Measurements from ENCODE around the gene SNED1.
"Not testable (repeated sequence)": the region's sequence is repeated elsewhere in the genome, so short reads cannot be mapped to it uniquely, and the experiment has no call there.

The SNED1 gene

DNA sequence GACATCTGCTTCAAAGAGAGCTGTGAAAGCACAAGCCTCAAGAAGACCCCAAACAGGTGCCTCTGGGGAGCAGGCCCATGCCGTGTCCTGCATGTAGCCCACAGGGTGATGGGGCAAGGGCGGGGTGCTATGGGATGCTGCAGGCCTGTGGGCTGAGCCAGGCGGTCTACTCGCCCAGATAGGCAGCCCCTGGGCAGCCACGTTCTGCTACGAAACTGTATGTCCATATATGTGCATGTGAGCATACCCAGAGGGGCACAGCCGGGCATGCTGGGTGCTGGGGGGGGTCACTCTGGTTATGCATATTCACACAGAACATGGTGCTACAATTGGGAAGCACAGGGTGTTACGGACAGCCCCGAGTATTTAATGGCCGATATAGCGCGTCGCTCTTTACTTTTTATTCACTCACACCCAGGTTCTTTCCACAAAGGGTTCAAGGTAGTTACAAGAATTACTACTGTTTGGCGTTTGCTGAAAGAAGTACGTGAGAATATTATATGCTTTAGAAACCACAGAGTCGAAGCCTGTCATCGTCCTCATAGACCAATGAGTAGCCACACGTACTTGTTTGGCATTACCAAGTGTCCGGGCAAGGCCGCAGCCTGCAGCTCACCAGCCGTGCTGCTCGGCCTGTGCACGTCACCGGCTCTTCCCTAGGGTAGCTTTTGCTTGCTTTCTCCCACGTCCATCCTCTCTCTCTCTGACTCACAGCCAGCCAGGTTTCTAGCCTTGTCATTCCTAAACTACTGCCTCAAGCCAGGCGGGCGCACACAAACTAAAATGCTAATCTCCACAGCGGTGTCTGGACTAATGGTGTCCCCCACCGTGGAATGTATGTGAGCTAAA, 89.2 kb downstream of the SNED1 start:
- no peak for DNase-seq (ENCODE audit: low read depth)

DNA sequence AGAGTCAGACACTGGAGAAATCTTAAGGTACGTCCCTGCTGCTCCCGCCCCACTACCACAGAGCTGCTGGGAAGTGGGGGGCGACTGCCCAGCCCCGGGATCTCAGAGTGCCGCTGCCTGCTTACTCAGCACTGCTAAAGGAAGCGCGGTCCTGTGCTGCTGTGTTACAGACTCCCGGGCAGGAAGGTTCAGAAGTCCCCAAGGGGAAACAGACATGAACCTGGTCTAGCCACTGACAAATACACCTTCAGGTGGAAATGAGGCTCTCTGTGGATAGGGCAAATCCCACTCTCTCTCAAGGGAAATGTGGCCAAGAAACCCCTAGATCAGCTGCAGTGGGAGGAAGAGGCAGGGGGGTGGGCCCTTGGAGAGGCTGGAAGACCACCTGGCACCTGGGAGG, 90.0 kb downstream of the SNED1 start:
- no peak for DNase-seq (ENCODE audit: low read depth)

DNA sequence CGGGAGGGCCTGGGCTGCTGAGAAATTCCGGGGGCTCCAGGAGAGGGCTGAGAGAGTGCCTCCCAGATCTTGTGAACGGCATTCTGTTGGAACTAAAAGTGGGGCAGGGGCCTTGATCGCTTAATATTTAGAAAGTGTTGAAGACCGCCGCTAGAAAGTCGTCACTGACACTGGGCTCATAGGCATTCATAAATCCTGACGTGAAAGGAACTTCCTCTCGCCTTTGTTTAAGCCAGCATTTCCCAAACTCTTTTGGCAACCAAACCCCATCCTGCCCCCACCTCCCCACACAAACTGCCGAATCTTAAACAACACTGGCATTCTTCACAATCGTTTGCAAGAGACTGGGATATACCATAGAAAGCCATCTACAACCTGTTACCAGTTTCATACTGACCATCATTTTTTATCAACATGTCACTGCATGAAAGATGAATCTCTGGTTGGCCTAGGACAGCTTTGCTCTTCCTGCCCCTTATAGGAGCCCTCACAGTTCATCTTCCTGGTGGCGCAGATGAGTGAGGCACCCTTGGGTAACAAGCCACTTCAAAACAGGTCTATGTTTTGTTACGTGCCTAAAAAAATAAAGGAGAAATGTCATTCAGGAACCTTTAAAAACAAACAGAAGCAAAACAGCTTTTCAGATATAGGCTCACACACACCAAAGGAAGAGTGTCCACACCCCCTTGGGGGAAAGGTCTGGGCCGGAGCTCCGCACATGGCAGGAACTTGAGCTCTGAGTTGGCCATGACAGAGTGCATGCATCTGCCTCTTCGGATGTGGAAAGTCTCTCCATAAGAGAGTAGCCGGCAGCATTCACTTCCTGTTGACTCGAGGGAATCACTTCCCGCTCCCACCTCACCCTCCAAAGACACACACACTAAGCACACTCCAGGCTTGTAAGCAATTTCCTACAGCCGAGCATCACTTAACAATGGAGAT, 90.6 kb downstream of the SNED1 start:
- no peak for DNase-seq (ENCODE audit: low read depth)

DNA sequence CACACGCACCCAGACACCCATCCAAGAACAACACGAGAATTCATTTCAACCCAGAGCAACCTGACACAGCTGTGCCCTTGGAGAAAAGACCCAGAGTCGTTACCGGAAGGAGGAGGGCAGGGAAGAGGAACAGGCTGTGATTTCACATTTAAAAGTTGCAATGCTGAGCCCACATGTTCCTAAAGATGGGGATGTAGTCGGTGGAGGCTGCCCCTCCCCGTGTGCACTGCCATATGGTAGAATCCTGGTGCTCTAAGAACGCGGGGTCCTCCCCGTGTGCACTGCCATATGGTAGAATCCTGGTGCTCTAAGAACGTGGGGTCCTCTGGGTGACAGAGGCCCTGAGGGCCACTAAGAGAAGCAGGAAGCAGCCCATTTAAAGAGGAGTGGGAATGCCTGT, 92.8 kb downstream of the SNED1 start:
- DNase-seq (ENCODE audit: low read depth): no peak

DNA sequence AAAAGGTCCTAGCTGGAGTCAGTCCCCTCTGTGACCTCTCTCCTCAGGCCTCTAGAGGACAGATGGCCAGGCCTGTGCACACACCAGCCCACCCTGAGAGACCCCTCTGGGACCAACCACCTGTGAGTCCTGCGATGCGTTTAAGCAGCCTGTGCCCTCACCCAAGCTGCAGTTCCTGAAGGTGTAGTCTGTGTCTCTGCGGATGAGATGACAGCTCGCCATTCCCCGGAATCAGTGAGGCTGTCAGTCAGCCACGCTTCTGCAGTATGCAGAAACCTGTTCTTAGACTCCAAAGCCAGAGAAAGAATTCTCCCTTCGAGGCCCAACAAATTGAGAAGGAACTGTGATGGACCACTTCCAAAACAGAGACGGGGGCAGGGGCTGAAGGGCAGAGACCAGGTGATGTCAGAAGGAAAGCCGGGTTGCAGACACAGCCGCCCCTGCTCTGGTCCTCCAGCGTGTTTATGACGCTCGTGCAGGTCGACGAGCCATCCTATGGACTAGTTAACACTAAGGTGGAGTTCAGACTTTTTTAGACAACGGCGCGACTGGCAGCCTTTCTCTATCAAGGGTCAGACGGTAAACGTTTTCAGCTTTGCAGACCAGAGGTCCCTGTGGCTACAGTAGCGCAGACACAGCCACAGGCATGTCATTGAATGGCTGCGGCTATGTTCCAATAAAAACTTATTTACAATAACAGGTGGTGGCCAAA, 93.5 kb downstream of the SNED1 start:
- no peak for DNase-seq (ENCODE audit: low read depth)

DNA sequence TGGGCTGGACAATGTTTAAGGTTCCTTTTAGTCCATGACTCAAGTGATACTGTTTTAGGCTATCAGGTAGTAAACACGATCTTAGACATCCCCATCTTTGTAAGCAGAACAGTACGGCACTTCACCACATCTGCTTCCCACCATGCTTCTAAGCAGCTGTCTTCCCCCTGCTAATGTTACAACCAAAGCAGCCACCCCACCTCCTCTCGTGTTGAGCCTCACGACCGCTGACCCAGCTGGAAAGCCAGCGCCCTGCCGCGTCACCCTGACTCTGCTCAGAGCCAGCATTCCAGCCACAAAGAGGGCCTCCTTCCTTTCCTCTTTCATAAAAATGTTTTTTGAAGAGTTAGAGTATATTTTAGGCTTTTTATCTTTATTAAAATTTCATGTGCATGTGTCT, 94.3 kb downstream of the SNED1 start:
- DNase-seq (ENCODE audit: low read depth): no peak

DNA sequence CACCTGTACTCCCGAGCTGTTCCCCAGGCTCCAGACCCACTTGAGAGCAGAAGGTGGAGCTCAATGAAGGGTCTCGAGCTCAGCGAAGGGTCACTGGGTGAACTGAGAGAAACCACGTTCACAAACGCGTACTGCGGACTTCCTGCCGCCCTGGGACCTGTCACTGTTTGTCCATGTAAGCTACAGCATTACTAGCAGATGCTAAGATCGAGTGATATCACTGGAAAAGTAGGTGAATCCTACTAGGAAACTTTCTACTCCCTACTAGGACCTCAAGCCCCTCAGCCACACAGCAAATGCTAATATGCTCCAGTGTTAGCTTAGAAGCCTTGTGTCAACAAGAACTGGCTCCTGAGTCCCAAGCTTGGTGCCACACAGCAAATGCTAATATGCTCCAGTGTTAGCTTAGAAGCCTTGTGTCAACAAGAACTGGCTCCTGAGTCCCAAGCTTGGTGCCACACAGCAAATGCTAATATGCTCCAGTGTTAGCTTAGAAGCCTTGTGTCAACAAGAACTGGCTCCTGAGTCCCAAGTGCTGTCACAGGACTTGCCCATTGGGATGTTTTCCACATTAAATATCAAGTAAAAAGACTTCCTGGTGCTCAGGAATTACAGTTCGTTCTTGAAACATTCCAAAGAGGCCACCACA, 94.8 kb downstream of the SNED1 start:
- DNase-seq (ENCODE audit: low read depth): not testable (repeated sequence)

DNA sequence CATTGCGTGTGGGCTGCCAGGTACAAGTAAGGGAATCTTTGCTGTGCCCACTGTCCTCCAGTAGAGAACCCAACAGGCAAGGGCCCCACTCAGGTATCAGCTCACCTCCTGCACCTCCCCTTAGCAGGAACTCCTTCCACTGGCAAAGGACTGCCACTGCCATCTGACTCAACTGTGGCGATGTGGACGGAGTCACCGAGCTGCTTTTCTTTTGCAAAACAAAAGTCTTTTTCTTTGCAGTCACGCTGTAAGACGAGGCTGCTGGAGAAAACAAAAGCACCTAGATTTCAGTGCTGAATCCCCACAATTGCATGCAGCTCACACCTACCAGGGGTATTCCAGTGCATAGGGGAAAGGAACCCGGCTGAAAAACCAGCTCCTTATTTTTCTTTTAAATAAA, 95.8 kb downstream of the SNED1 start:
- DNase-seq (ENCODE audit: low read depth): no peak

DNA sequence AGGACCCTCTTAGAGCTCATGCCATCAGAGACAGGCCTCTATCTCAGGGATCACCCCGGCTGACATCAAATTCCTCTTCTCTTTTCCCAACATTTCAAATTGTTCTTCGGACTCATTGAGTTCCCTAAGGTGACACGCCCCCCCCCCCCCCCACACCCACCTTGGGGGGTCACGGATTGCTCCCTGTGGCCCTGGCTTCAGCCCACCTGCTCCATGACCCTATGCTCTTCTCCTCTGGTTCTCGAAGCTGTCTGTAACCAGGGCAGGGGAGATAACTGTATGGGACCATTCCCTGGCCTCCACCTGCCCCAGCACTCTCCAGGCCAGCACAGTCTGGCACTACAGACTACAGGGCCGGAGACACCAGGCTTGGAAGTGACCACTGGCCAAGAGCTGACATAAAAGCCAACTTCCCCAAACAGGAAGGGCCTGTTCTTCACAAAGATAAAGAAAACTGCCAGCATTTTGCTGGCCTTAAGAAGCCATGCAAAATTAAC, 96.6 kb downstream of the SNED1 start:
- DNase-seq (ENCODE audit: low read depth): no peak

DNA sequence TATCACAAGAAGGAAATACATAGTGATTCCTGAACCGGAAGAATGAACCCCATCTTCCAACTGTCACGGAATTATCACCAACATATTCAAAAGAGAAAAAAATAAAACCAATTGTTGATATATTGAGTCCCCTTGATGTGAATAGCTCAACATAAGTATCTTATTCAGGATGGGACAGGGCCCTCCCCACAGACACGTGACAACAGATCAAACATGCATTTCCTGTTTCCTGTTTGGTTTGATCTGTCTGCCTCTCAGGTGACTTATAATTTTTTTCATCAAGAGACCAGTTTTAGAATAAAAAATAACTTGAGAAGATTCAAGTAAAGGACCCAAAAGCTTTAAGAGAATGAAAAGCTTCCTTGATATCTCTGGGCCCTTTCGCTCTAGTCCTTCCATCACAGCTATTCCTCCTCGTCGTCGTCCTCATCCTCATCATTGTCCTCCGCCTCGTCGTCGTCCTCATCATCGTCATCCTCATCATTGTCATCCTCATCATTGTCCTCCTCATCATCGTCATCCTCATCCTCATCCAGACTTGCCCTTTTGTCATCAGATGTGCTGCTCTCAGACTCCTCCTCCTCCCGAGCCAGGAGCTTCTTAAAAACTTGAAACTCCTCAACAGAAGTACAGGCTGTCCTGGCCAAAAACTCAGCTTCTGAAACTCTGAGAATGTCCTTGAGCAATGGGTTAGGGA, 97.3 kb downstream of the SNED1 start:
- DNase-seq (ENCODE audit: low read depth): no peak

DNA sequence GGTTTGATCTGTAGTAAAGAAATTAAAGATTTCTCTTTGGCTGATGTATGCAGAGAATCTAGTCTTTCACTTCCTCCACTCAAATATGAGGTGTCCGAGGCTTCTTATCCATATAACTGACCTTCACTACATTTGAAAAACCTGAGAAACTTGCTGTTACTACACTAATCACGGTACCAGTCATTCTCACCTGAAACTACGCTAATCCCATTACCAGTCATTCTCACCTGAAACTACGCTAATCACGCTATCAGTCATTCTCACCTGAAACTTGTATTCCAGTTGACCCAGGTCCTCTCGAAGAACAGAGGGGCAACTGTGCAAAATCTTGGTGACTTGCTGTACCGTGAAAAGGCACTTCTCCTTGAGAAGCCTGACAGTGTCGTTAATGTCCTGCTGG, 98.6 kb downstream of the SNED1 start:
- DNase-seq (ENCODE audit: low read depth): no peak

DNA sequence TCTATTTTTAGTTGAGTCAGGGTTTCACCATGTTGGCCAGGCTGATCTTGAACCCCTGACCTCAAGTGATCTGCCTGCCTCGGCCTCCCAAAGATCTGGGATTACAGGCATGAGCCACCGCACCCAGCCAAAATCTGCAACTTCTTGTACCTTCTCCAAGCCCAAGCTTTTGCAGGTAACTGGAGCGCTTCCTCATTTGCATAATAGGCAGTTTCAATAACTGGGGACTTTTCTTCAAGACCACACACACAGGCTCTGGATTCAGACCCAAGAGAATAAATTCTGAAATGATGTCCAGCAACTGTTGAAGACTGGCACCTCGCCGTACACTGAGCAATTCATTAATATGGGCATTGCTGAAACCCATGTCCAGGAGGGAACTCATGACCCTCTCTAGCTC, 100.8 kb downstream of the SNED1 start:
- DNase-seq (ENCODE audit: low read depth): no peak

DNA sequence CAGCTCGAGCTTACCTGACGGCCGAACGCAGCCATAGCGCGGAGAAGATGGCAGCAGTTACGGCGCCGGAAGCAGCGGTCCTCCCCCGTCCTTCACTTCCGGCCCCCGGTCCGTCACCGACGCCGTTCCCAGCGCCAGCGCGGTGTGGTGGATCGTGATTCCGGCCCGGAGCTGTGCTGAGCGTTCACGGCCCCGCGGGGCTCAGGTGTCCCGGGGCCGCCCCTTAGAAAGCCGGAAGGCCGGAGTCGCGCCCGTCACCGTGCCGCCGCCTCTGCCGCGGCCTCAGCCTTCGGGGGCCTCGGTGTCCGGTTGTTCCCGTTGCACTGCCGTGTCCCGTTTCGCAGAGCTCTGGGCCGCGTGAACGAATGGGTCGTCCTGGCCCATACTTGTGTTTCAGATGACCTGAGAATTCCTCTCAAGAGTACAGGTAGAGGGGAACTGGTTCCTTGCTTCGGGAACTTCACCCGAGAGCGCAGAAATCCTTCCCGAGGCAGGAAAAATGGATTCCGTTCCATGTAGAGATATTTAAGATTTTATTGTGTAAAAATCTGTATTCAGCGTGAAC, 103.9 kb downstream of the SNED1 start, which contains the start of gene MTERF4:
Gene MTERF4, minus strand, starts transcription at position 49 of the 565 bp plus-strand sequence. Its CDS starts 14 bp downstream, at position 35.
- DNase-seq (ENCODE audit: low read depth): peak; percentile 9

DNA sequence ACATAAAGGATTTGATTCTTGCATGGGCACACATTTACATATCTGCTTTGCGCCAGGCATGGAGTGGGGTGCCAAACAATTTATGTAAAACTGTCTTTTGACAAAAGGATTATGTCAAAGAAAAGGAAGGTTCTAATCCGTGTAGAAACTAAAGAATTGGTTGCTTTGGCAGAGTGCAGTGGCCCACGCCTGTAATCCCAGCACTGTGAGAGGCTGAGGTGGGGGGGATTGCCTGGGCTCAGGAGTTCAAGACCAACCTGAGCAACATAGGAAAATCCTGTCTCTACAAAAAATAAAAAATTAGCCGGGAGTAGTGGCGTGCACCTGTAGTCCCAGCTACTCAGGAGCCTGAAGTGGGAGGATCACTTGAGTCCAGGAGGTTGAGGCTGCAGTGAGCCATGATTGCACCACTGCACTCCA, 104.8 kb downstream of the SNED1 start:
- no peak for DNase-seq (ENCODE audit: low read depth)

DNA sequence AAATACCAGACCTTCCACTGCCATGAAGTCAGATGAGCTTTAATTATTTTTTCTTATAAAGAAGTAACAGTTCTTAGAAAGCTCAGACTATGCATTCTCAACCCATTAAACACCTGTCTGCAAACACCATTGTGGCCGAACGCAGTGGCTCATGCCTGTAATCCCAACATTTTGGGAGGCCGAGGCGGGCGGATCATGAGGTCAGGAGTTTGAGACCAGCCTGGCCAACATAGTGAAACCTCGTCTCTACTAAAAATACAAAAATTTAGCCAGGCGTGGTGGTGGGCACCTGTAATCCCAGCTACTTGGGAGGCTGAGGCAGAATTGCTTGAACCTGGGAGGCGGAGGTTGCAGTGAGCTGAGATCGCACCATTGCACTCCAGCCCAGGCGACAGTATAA, 106.2 kb downstream of the SNED1 start:
- not testable (repeated sequence) for DNase-seq (ENCODE audit: low read depth)

DNA sequence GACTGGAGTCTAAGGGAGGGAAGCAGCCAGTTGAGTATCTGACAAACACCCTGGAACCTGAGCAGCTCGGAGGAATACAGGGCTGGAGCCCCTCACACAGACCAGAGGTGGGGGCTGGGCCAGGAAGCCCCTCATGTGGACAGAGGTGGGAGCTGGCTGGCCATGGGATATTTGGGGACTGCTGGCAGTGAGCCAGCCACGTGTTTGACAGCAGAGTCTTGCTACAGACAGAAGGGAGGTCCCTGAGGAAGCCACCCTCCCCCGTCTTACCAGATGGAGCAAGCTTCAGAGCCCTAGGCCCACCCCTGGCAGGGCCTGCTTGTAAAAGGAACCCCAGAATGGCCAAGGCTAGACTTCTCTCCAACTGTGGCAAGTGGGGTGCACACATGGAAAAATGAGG, 107.2 kb downstream of the SNED1 start:
- no peak for DNase-seq (ENCODE audit: low read depth)

DNA sequence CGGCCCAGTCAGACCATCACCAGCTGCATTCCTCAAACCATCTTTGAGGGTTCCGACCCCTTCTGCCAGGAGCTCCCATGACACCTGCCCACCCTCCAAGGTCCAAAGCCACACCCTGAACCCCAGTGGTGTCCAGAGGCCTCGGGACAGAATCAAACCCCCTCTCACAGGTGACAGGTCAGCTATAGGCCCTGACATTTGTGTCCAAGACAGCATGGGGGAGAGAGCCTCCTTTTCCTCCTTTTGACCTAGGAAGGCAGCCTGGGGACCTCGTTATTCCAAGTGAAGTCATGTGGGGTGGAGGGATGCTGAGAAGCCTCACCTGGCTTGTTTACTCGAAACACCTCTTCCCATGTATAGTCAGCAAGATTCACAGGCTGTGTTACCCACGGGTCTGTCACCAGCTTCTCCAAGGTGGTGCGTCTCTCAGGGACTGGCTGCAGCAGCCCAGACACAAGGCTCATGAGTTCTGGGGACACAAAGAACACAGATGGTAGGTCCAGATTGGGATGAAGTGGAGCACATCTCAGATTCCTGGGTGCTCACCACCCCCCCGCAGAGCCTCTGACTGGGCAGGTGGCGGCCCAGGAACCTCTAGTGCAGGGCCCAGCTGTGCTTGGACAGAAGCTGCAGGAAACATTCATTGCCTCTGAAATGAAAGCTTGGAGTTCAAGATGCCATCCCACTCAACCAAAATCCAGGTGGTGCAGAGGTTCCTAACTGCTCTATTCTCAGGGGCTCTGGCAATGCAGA, 108.8 kb downstream of the SNED1 start:
- no peak for DNase-seq (ENCODE audit: low read depth)

DNA sequence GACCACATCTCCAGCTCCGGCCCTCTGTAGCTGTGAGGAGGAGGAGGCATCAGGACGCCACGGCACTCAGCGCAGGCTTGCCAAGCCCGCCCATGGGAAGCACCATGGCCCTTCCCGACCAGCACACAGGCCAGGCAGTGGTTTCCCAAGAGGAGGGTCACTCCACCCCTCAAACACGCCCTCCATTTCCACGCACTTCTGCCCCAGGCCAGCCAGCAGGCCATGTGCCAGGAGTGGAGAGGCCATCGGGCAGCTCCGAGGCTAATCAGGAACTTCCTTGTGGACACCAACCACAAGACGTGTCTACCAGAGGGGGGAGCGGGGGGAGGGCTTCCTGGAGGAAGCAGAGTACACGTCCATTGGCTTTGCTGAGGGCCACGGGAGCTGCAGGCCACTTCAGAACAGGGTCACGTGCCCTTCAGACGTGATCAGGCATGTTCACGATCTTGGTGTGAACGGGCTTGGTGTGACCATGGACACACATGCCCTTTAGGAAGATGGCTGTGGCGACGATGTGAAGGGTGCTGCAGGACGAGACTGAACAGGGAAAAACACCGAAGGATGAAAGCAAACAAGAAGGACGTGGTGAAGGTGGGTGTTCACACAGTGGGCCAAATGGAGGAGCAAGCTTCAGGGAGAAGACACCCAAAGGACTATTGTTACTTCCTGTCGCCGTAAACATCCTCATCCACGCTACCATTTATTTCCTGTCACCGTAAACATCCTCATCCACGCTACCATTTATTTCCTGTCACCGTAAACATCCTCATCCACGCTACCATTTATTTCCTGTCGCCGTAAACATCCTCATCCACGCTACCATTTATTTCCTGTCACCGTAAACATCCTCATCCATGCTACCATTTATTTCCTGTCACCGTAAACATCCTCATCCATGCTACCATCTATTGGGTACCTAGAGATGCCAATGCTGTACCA, 110.1 kb downstream of the SNED1 start:
- DNase-seq (ENCODE audit: low read depth): no peak

Measured in HS-27A (cell line).